Smooth muscle cell (in vitro differentiated cells): ENCODE results near the gene TRDN. TPM values are rescaled to one million over a fixed set of nuclear protein-coding genes. Genes with fewer than 3 reads are reported as not detected.
A peak's percentile ranks its signal among the peaks of the same experiment; 100 is the strongest.
"Not testable (repeated sequence)": the region's sequence is repeated elsewhere in the genome, so short reads cannot be mapped to it uniquely, and the experiment has no call there.

Experiments
- DNase-seq: peaks from one replicate; lab custom pipeline; 2025; ENCODE audit not compliant: unreplicated experiment; lab: John Stamatoyannopoulos, UW
- H2AFZ ChIP-seq: fragments of 200-600 bp; sonication (generic); 2 replicates; pipeline ENCODE4 v1.6.0; 2016; ENCODE audit warnings: antibody characterized with exemption, low read depth, mild to moderate bottlenecking
- H3F3A ChIP-seq: fragments of 200-600 bp; sonication (generic); 2 replicates; pipeline ENCODE4 v1.6.0; 2017; ENCODE audit warnings: antibody characterized with exemption, low read depth
- H3K27ac ChIP-seq: fragments of 200-600 bp; sonication (generic); 2 replicates; pipeline ENCODE4 v1.5.1; 2016; ENCODE audit warnings: low read depth, mild to moderate bottlenecking
- H3K27me3 ChIP-seq: fragments of 200-600 bp; sonication (generic); 2 replicates; pipeline ENCODE4 v1.6.1; 2016; ENCODE audit warnings: low read depth, mild to moderate bottlenecking
- H3K36me3 ChIP-seq: fragments of 200-600 bp; sonication (generic); 2 replicates; pipeline ENCODE4 v1.5.1; 2016; ENCODE audit warnings: low read depth
- H3K4me1 ChIP-seq: fragments of 200-600 bp; sonication (generic); 2 replicates; pipeline ENCODE4 v1.5.1; 2016; ENCODE audit warnings: low read depth
- H3K4me2 ChIP-seq: fragments of 200-600 bp; sonication (generic); 2 replicates; pipeline ENCODE4 v1.6.0; 2016; ENCODE audit warnings: mild to moderate bottlenecking
- H3K4me3 ChIP-seq: fragments of 200-600 bp; sonication (generic); 2 replicates; pipeline ENCODE4 v1.5.1; 2016; ENCODE audit warnings: mild to moderate bottlenecking
- H3K79me2 ChIP-seq: fragments of 200-600 bp; sonication (generic); 2 replicates; pipeline ENCODE4 v1.6.0; 2016; ENCODE audit warnings: low read depth, mild to moderate bottlenecking
- H3K9ac ChIP-seq: fragments of 200-600 bp; sonication (generic); 2 replicates; pipeline ENCODE4 v1.6.0; 2016; ENCODE audit warnings: low read depth
- H3K9me3 ChIP-seq: fragments of 200-600 bp; sonication (generic); replicated peaks from 2 replicates; pipeline ENCODE4 v1.5.1; 2016; ENCODE audit warnings: low read depth
- H4K20me1 ChIP-seq: fragments of 200-600 bp; sonication (generic); 2 replicates; pipeline ENCODE4 v1.6.0; 2016; ENCODE audit warnings: low read depth
- WGBS: methylation state at CpG from one replicate; pipeline ENCODE4 v1.1.7; 2016; ENCODE audit warnings: low lambda C conversion rate; 5-methylcytosine and 5-hydroxymethylcytosine counted together
- polyA plus RNA-seq: library from polyadenylated mRNA; unstranded; fragments of >200 nt; fragmentation: Nextera tagmentation; extraction: Ambion mirVana; gene quantifications from 2 replicates; pipeline ENCODE4 v1.2.1, GENCODE V29; 2016
- total RNA-seq: library from RNA; depleted of rRNA; stranded (reverse); fragments of >200 nt; gene quantifications from 2 replicates; pipeline ENCODE4 v1.2.3, GENCODE V29; 2014
- TF ChIP-seq, protein P1 (sequence below): fragments of 200-600 bp; sonication (generic); IDR thresholded peaks from 2 replicates; pipeline ENCODE4 v1.5.1; 2017; ENCODE audit warnings: borderline replicate concordance, mild to moderate bottlenecking, antibody characterized with exemption; ENCODE audit not compliant: insufficient read depth, poor library complexity, severe bottlenecking

The TRDN gene
- total and polyA plus RNA-seq, 2 experiments from 2014 or later: 0.14 TPM; not detected in 1

DNA sequence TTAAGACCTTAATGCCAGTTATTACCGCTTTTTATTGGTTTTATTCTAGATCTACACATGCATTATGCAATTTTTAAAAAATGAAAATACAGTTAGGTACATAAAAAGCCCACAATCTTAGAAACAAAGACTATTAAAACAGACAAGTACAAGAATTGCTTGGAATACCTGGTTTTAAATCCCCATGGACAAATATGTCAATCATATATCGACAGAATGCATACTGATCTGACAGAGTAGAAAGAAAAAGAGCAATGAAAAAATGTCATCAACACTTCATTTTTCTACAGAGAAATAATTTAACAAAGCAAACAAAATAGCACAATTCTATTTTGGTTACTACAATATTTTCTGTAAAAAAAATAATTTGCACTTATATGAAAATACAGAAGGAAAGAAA is 139.7 kb downstream of the TRDN start:
- 97% methylated on average over 2 of the region's 2 CpGs for WGBS
- H3K27ac ChIP-seq: no peak overlapping the region
- H3K36me3 ChIP-seq: no peaks in the 10 kb centered on the region
- no peaks in the 10 kb centered on the region for H3K27me3 ChIP-seq
- no peaks in the 10 kb centered on the region for H4K20me1 ChIP-seq
- no peak overlapping the region for H3K4me3 ChIP-seq
- H3F3A ChIP-seq: no peaks in the 10 kb centered on the region
- TF ChIP-seq, protein P1, sequence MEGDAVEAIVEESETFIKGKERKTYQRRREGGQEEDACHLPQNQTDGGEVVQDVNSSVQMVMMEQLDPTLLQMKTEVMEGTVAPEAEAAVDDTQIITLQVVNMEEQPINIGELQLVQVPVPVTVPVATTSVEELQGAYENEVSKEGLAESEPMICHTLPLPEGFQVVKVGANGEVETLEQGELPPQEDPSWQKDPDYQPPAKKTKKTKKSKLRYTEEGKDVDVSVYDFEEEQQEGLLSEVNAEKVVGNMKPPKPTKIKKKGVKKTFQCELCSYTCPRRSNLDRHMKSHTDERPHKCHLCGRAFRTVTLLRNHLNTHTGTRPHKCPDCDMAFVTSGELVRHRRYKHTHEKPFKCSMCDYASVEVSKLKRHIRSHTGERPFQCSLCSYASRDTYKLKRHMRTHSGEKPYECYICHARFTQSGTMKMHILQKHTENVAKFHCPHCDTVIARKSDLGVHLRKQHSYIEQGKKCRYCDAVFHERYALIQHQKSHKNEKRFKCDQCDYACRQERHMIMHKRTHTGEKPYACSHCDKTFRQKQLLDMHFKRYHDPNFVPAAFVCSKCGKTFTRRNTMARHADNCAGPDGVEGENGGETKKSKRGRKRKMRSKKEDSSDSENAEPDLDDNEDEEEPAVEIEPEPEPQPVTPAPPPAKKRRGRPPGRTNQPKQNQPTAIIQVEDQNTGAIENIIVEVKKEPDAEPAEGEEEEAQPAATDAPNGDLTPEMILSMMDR: no peak
- H3K9me3 ChIP-seq: no peaks in the 10 kb centered on the region
- H2AFZ ChIP-seq: no peak overlapping the region
- no peak for DNase-seq
- H3K4me2 ChIP-seq: no peak overlapping the region
- H3K4me1 ChIP-seq: no peaks in the 10 kb centered on the region
- no peaks in the 10 kb centered on the region for H3K79me2 ChIP-seq
- no peak overlapping the region for H3K9ac ChIP-seq

- DNase-seq: no peak
- H3K9ac ChIP-seq: no peak overlapping the region
- H3K36me3 ChIP-seq: no peaks in the 10 kb centered on the region
- H4K20me1 ChIP-seq: no peaks in the 10 kb centered on the region
- no peaks in the 10 kb centered on the region for H3K9me3 ChIP-seq
- no peak overlapping the region for H3K4me3 ChIP-seq
- H3K27me3 ChIP-seq: no peaks in the 10 kb centered on the region
- H3K4me1 ChIP-seq: no peaks in the 10 kb centered on the region
- 74% methylated on average over 1 of the region's 1 CpG for WGBS
- no peak overlapping the region for H3K4me2 ChIP-seq
- TF ChIP-seq, protein P1: no peak
- no peak overlapping the region for H2AFZ ChIP-seq
- H3K27ac ChIP-seq: no peak overlapping the region
- H3K79me2 ChIP-seq: no peaks in the 10 kb centered on the region
- H3F3A ChIP-seq: no peaks in the 10 kb centered on the region
Observed at GRCh38 chr6:123489589-123489988, 147.2 kb downstream of the TRDN start.

GRCh38 chr6:123480986-123481385 is 155.8 kb downstream of the TRDN start:
- Histone ChIP-seq H3K4me3 (no peak overlapping the region), H3K36me3 (no peaks in the 10 kb centered on the region), H2AFZ (peak overlapping the region; percentile 32), H3K79me2 (no peaks in the 10 kb centered on the region), H3K4me2 (no peak overlapping the region), H3F3A (no peaks in the 10 kb centered on the region), H3K27ac (no peak overlapping the region), H3K9me3 (no peaks in the 10 kb centered on the region), H3K27me3 (no peaks in the 10 kb centered on the region), H3K9ac (no peak overlapping the region), H3K4me1 (no peaks in the 10 kb centered on the region), H4K20me1 (no peaks in the 10 kb centered on the region)
- TF ChIP-seq, protein P1: no peak
- DNase-seq: no peak
- WGBS: 16% methylated on average over 1 of the region's 1 CpG

GRCh38 chr6:123472025-123472702 is 164.6 kb downstream of the TRDN start:
- not testable (repeated sequence) for H3K9me3 ChIP-seq, H2AFZ ChIP-seq, H3F3A ChIP-seq, H3K27me3 ChIP-seq, DNase-seq, H3K27ac ChIP-seq, H3K79me2 ChIP-seq, H3K9ac ChIP-seq, H3K4me2 ChIP-seq, H3K4me1 ChIP-seq, H3K4me3 ChIP-seq, H3K36me3 ChIP-seq, H4K20me1 ChIP-seq
- 90% methylated on average over 29 of the region's 29 CpGs for WGBS
